ENCODE data around the gene MZB1. TPM values are rescaled to one million over a fixed set of nuclear protein-coding genes. Genes with fewer than 3 reads are reported as not detected.
A peak's percentile ranks its signal among the peaks of the same experiment; 100 is the strongest.

Gene MZB1
- total RNA-seq, 2 donors from 2014 or later: 39.9 to 55.2 TPM

- Mint-ChIP-seq H3K36me3 (ENCODE audit: low read depth) (no peaks in the 10 kb centered on the region), H3K27me3 (no peaks in the 10 kb centered on the region), H3K4me3 (no peak overlapping the region), H3K9me3 (no peaks in the 10 kb centered on the region), H3K4me1 (peaks cover 6% of the 10 kb centered on the region), H3K27ac (peak overlapping the region; percentile 37)
- no peak for ATAC-seq (replicated peaks)
Observed at GRCh38 chr5:139379626-139380449, 9.9 kb downstream of the MZB1 start.

- no peak for ATAC-seq (replicated peaks)
- H3K27ac Mint-ChIP-seq: peak overlapping the region; percentile 37
- H3K27me3 Mint-ChIP-seq: no peaks in the 10 kb centered on the region
- H3K36me3 Mint-ChIP-seq (ENCODE audit: low read depth): peaks cover 2% of the 10 kb centered on the region
- no peaks in the 10 kb centered on the region for H3K9me3 Mint-ChIP-seq
- no peaks in the 10 kb centered on the region for H3K4me1 Mint-ChIP-seq
- no peak overlapping the region for H3K4me3 Mint-ChIP-seq
Observed at GRCh38 chr5:139378941-139379361, 10.8 kb downstream of the MZB1 start.

GRCh38 chr5:139378101-139378825, 11.4 kb downstream of the MZB1 start:
- Mint-ChIP-seq H3K4me3 (no peak overlapping the region), H3K9me3 (no peaks in the 10 kb centered on the region), H3K36me3 (ENCODE audit: low read depth) (peaks cover 9% of the 10 kb centered on the region), H3K4me1 (no peaks in the 10 kb centered on the region), H3K27ac (no peak overlapping the region), H3K27me3 (no peaks in the 10 kb centered on the region)
- ATAC-seq (replicated peaks): no peak

GRCh38 chr5:139377226-139377625, 12.5 kb downstream of the MZB1 start:
- Mint-ChIP-seq H3K9me3 (no peaks in the 10 kb centered on the region), H3K4me1 (peaks cover 1% of the 10 kb centered on the region), H3K4me3 (no peak overlapping the region), H3K36me3 (ENCODE audit: low read depth) (peaks cover 18% of the 10 kb centered on the region), H3K27me3 (no peaks in the 10 kb centered on the region), H3K27ac (peak overlapping the region; percentile 59)
- ATAC-seq (replicated peaks): peak; percentile 19

- Mint-ChIP-seq H3K27me3 (no peaks in the 10 kb centered on the region), H3K9me3 (no peaks in the 10 kb centered on the region), H3K4me1 (peaks cover 8% of the 10 kb centered on the region), H3K4me3 (no peak overlapping the region), H3K36me3 (ENCODE audit: low read depth) (peaks cover 26% of the 10 kb centered on the region), H3K27ac (no peak overlapping the region)
- no peak for ATAC-seq (replicated peaks)
Observed at GRCh38 chr5:139376364-139376763, 13.3 kb downstream of the MZB1 start.

GRCh38 chr5:139374909-139375308, 14.8 kb downstream of the MZB1 start:
- peaks cover 12% of the 10 kb centered on the region for H3K4me1 Mint-ChIP-seq
- peak; percentile 6 for ATAC-seq (replicated peaks)
- no peaks in the 10 kb centered on the region for H3K9me3 Mint-ChIP-seq
- no peak overlapping the region for H3K27ac Mint-ChIP-seq
- H3K27me3 Mint-ChIP-seq: no peaks in the 10 kb centered on the region
- H3K36me3 Mint-ChIP-seq (ENCODE audit: low read depth): peaks cover 37% of the 10 kb centered on the region
- no peak overlapping the region for H3K4me3 Mint-ChIP-seq

GRCh38 chr5:139371482-139372435, 18.0 kb downstream of the MZB1 start:
- Mint-ChIP-seq H3K4me1 (peaks cover 12% of the 10 kb centered on the region), H3K27me3 (no peaks in the 10 kb centered on the region), H3K27ac (peak overlapping the region; percentile 69), H3K4me3 (peak overlapping the region; percentile 30), H3K9me3 (no peaks in the 10 kb centered on the region), H3K36me3 (ENCODE audit: low read depth) (peaks cover 66% of the 10 kb centered on the region)
- peak; percentile 73 for ATAC-seq (replicated peaks)

- Mint-ChIP-seq H3K36me3 (ENCODE audit: low read depth) (peaks cover 92% of the 10 kb centered on the region), H3K27ac (no peak overlapping the region), H3K27me3 (no peaks in the 10 kb centered on the region), H3K4me3 (no peak overlapping the region), H3K9me3 (no peaks in the 10 kb centered on the region), H3K4me1 (peaks cover 12% of the 10 kb centered on the region)
- no peak for ATAC-seq (replicated peaks)
Observed at GRCh38 chr5:139369181-139369580, 20.5 kb downstream of the MZB1 start.

- no peaks in the 10 kb centered on the region for H3K9me3 Mint-ChIP-seq
- peaks cover 92% of the 10 kb centered on the region for H3K36me3 Mint-ChIP-seq (ENCODE audit: low read depth)
- no peaks in the 10 kb centered on the region for H3K27me3 Mint-ChIP-seq
- H3K4me3 Mint-ChIP-seq: no peak overlapping the region
- H3K4me1 Mint-ChIP-seq: peaks cover 12% of the 10 kb centered on the region
- no peak for ATAC-seq (replicated peaks)
- H3K27ac Mint-ChIP-seq: no peak overlapping the region
Observed at GRCh38 chr5:139368613-139369012, 21.1 kb downstream of the MZB1 start.

GRCh38 chr5:139364466-139364865, 25.2 kb downstream of the MZB1 start:
- Mint-ChIP-seq H3K9me3 (no peaks in the 10 kb centered on the region), H3K36me3 (ENCODE audit: low read depth) (peaks cover 90% of the 10 kb centered on the region), H3K4me3 (no peak overlapping the region), H3K27ac (peak overlapping the region; percentile 63), H3K27me3 (no peaks in the 10 kb centered on the region), H3K4me1 (no peaks in the 10 kb centered on the region)
- ATAC-seq (replicated peaks): no peak

- Mint-ChIP-seq H3K4me1 (no peaks in the 10 kb centered on the region), H3K36me3 (ENCODE audit: low read depth) (peaks cover 89% of the 10 kb centered on the region), H3K4me3 (no peak overlapping the region), H3K27me3 (no peaks in the 10 kb centered on the region), H3K9me3 (no peaks in the 10 kb centered on the region), H3K27ac (peak overlapping the region; percentile 63)
- no peak for ATAC-seq (replicated peaks)
Observed at GRCh38 chr5:139363937-139364336, 25.8 kb downstream of the MZB1 start.

- no peak overlapping the region for H3K4me3 Mint-ChIP-seq
- H3K27ac Mint-ChIP-seq: peak overlapping the region; percentile 33
- no peaks in the 10 kb centered on the region for H3K27me3 Mint-ChIP-seq
- ATAC-seq (replicated peaks): peak; percentile 26
- peaks cover 88% of the 10 kb centered on the region for H3K36me3 Mint-ChIP-seq (ENCODE audit: low read depth)
- H3K9me3 Mint-ChIP-seq: no peaks in the 10 kb centered on the region
- H3K4me1 Mint-ChIP-seq: peaks cover 13% of the 10 kb centered on the region
Observed at GRCh38 chr5:139361835-139362429, 27.8 kb downstream of the MZB1 start.

- H3K27ac Mint-ChIP-seq: no peak overlapping the region
- H3K27me3 Mint-ChIP-seq: no peaks in the 10 kb centered on the region
- no peak overlapping the region for H3K4me3 Mint-ChIP-seq
- no peaks in the 10 kb centered on the region for H3K9me3 Mint-ChIP-seq
- peaks cover 88% of the 10 kb centered on the region for H3K36me3 Mint-ChIP-seq (ENCODE audit: low read depth)
- H3K4me1 Mint-ChIP-seq: peaks cover 13% of the 10 kb centered on the region
- no peak for ATAC-seq (replicated peaks)
Observed at GRCh38 chr5:139360384-139360783, 29.3 kb downstream of the MZB1 start.

- no peak overlapping the region for H3K4me3 Mint-ChIP-seq
- H3K27me3 Mint-ChIP-seq: no peaks in the 10 kb centered on the region
- no peaks in the 10 kb centered on the region for H3K9me3 Mint-ChIP-seq
- peaks cover 18% of the 10 kb centered on the region for H3K4me1 Mint-ChIP-seq
- no peak overlapping the region for H3K27ac Mint-ChIP-seq
- no peak for ATAC-seq (replicated peaks)
- H3K36me3 Mint-ChIP-seq (ENCODE audit: low read depth): peaks cover 84% of the 10 kb centered on the region
Observed at GRCh38 chr5:139358064-139358463, 31.6 kb downstream of the MZB1 start.
